Psoas muscle (tissue), 8 donors: ENCODE measurements around the gene ACSL4. TPM values are rescaled to one million over a fixed set of nuclear protein-coding genes. Genes with fewer than 3 reads are reported as not detected.
A peak's percentile ranks its signal among the peaks of the same experiment; 100 is the strongest.

Source experiments
- ATAC-seq, 4 donors: fragments of 200-7000 bp; cut with Tn5 transposase; one replicate each; pipeline ENCODE4 v1.9.1; 2020; ENCODE audit warnings: moderate library complexity in 3 of 4, mild to moderate bottlenecking in 2 of 4
- DNase-seq, 2 donors: peaks; one replicate each; pipeline ENCODE4 v3.0.0-alpha.2; 2020
- H3K27ac ChIP-seq: fragments of 200-600 bp; one replicate; pipeline ENCODE4 v1.8.0; 2022
- H3K27me3 ChIP-seq, 3 donors: fragments of 200-600 bp in 1 of 3; one replicate each; pipeline versions ENCODE4 v1.6.1 to v1.8.0; 2013 to 2022; ENCODE audit warnings: low read length in 2 of 3, mild to moderate bottlenecking in 2 of 3, moderate library complexity in 1 of 3; ENCODE audit not compliant: insufficient read depth in 3 of 3
- H3K36me3 ChIP-seq, 2 donors: fragments of 200-600 bp in 1 of 2; one replicate each; pipeline versions ENCODE4 v1.6.1 to v1.8.0; 2013 to 2022; ENCODE audit warnings: low read depth in 1 of 2, mild to moderate bottlenecking in 1 of 2, moderate library complexity in 1 of 2; ENCODE audit not compliant: insufficient read depth in 1 of 2
- H3K4me1 ChIP-seq: fragments of 200-600 bp; one replicate; pipeline ENCODE4 v1.8.0; 2022
- H3K4me3 ChIP-seq: fragments of 200-600 bp; one replicate; pipeline ENCODE4 v1.8.0; 2022; ENCODE audit warnings: mild to moderate bottlenecking
- H3K9me3 ChIP-seq: fragments of 200-600 bp; one replicate; pipeline ENCODE4 v1.8.0; 2022
- WGBS, 3 donors: extraction: QIAGEN DNeasy Blood & Tissue Kit; methylation state at CpG; one replicate each; pipeline versions ENCODE4 v1.1.6 to v1.1.7; 2013; 5-methylcytosine and 5-hydroxymethylcytosine counted together
- intact Hi-C, 2 donors: fragments of 100-400 bp; cut with DNase I; formaldehyde crosslinking; loops; one replicate each; pipeline versions ENCODE4 v1.11.0 to v1.14.2; 2022
- polyA plus RNA-seq, 3 donors: library from polyadenylated mRNA; stranded (reverse); fragments of 200-250 nt; gene quantifications; one replicate each; pipeline ENCODE4 v1.2.3, GENCODE V29; 2013
- total RNA-seq, 4 donors: library from RNA; stranded (reverse); fragmentation: NEBNext Ultra II Directional in 2 of 4; extraction: Animal tissue kit (Norgen Biotek cat#: 25700) in 2 of 4; gene quantifications; one replicate each; pipeline versions ENCODE4 v1.2.1 to v1.2.4, GENCODE V29; 2021 to 2023
- TF ChIP-seq, protein P1 (sequence below): fragments of 200-600 bp; IDR thresholded peaks from one replicate; pipeline ENCODE4 v1.8.0; 2022; ENCODE audit warnings: antibody characterized with exemption
- donor health status: healthy with polysubstance abuse.
- donor health status: DM: no; HTN: no; CAD: no; lungs with moderate emphysema.
- donor health status: Bipolar disorder and iron deficiency.
- donor health status: healthy.
- donor health status: DM: yes; HTN: yes; CAD: no.
- donor health status: DM: no; HTN: no; CAD: no.
- donor health status: DM: no; HTN: no; CAD: no.
- donor health status: DM: yes; HTN: yes; CAD: no.

ACSL4 gene
- total and polyA plus RNA-seq, 7 donors, result 16.4 to 36.0 (median 20.5) TPM

DNA sequence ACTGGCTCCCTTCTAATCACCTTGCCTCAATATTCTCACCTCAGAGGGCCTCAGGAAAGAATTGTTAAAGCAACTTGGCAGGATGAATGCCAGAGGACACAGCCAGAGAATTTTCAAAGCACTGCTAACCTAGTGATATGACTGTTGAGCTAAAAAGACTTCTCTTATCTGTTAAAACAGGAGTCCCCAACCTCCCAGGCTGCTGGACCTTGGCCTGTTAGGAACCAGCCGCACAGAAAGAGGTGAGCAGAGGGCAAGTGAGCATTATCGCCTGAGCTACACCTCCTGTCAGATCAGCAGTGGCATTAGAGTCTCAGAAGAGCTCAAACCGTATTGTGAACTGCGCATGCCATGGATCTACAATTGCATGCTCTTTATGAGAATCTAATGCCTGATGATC lies 106.4 kb downstream of the ACSL4 start:
- DNase-seq (no peak), ATAC-seq (no peak)
- H3K27me3 ChIP-seq, result peaks cover 0 to 26% (median 0%) of the 10 kb centered on the region in 3 donors
- H3K4me3 ChIP-seq, result no peak overlapping the region
- H3K27ac ChIP-seq, result no peak overlapping the region
- TF ChIP-seq, protein P1, sequence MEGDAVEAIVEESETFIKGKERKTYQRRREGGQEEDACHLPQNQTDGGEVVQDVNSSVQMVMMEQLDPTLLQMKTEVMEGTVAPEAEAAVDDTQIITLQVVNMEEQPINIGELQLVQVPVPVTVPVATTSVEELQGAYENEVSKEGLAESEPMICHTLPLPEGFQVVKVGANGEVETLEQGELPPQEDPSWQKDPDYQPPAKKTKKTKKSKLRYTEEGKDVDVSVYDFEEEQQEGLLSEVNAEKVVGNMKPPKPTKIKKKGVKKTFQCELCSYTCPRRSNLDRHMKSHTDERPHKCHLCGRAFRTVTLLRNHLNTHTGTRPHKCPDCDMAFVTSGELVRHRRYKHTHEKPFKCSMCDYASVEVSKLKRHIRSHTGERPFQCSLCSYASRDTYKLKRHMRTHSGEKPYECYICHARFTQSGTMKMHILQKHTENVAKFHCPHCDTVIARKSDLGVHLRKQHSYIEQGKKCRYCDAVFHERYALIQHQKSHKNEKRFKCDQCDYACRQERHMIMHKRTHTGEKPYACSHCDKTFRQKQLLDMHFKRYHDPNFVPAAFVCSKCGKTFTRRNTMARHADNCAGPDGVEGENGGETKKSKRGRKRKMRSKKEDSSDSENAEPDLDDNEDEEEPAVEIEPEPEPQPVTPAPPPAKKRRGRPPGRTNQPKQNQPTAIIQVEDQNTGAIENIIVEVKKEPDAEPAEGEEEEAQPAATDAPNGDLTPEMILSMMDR, result no peak
- no peaks in the 10 kb centered on the region for H3K9me3 ChIP-seq
- H3K36me3 ChIP-seq, result no peaks in the 10 kb centered on the region
- 85 to 98% (median 95%) methylated on average over 4 of the region's 4 CpGs for WGBS, 3 donors
- intact Hi-C loops, result no loop called here
- H3K4me1 ChIP-seq, result no peaks in the 10 kb centered on the region

DNA sequence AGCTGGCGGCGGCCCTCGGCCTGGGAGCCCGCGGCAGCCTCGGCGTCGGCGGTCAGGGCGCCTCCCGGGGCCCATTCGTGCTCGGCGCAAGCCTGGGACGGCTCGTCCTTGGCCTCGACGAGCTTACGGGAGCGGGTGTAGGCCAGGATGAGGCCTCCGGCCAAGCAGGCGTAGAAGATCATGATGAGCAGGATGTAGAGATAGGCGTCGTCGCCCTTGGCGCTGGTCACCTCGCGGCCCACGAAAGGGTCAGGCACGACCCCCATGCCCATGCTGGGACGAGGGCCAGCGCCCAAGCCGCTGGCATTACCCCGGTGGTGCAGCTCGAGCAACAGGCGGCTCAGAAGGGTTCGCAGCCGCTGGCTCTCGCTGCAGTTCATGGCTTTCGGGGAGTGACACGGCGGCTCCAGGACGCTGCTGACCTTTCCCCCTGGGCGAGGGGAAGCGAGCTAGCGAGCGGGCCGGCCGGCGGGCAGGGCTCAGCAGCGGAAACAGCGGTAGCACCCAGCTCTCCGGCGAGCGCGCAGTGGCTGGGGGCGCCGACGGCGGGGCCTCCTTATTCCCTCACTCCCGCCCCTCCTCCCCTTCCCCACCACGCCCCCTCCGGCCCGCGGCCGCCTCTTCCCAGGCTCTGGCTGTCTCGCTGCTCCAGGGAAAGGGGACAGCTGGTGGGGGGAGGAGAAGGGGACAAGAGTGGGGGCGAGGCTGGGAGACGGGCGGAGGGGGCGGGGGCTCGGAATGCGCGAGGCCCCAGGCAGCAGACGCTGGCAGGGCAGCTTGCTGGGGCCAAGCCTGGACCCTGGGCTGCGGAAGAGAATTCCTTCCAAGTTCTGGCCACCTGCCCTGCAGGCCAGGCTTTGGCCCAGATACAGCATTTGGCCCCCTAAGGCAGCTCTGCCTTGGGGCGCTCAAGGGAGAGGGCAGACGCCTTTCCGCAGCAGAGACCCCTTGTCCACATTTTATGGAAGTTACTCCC lies 108.1 kb downstream of the ACSL4 start, which contains the start of gene KCNE5:
Gene KCNE5, minus strand, starts transcription at position 532 of the 976 bp plus-strand sequence. Its CDS starts 152 bp downstream, at position 380.
- TF ChIP-seq, protein P1, result no peak
- intact Hi-C loops, result no loop called here
- H3K27ac ChIP-seq, result no peak within 1 kb of the TSS
- H3K4me3 ChIP-seq, result peak within 1 kb of the TSS; percentile 34
- no peaks in the 10 kb centered on the region for H3K4me1 ChIP-seq
- WGBS, 3 donors, result 23 to 44% (median 38%) methylated on average over 31 to 69 of the region's 79 CpGs
- H3K27me3 ChIP-seq, result peaks cover 0 to 22% (median 0%) of the 10 kb centered on the region in 3 donors
- no peaks in the 10 kb centered on the region for H3K9me3 ChIP-seq
- ATAC-seq (peak in 2 of 4 donors; percentile 17), DNase-seq (peak in 1 of 2 donors; percentile 41)
- no peaks in the 10 kb centered on the region for H3K36me3 ChIP-seq

DNA sequence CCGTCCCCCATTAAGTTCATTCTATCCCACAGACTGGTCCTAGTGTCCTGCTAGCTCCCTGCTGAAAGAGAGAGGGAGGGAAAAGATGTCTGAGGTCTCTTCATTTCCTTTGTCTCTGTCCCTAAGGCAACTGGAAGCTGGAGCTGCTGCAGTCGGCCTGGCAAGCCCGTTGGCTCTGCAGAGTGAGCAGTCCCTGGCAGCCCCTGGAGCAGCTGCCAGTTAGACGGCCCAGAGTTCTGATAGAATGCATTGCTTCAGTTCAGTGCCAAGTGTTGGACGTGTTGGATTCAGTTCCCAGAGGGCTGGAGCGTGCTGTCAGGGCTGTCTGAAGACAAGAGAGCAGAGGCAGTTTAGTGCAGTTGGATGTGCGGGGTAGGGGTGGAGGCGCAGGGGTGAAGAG lies 109.1 kb downstream of the ACSL4 start:
- no peaks in the 10 kb centered on the region for H3K36me3 ChIP-seq
- H3K27ac ChIP-seq, result no peak overlapping the region
- no peaks in the 10 kb centered on the region for H3K4me1 ChIP-seq
- DNase-seq (no peak), ATAC-seq (no peak)
- WGBS, 3 donors, result 53 to 57% (median 56%) methylated on average over 4 to 8 of the region's 8 CpGs
- no peak overlapping the region for H3K4me3 ChIP-seq
- TF ChIP-seq, protein P1, result no peak
- H3K27me3 ChIP-seq, result peaks cover 0 to 25% (median 0%) of the 10 kb centered on the region in 3 donors
- no peaks in the 10 kb centered on the region for H3K9me3 ChIP-seq
- intact Hi-C loops, result no loop called here

- Histone ChIP-seq H3K27me3 (peaks cover 0 to 39% (median 0%) of the 10 kb centered on the region in 3 donors), H3K9me3 (no peaks in the 10 kb centered on the region), H3K4me3 (no peak overlapping the region), H3K36me3 (no peaks in the 10 kb centered on the region), H3K27ac (no peak overlapping the region), H3K4me1 (no peaks in the 10 kb centered on the region)
- intact Hi-C loops, result no loop called here
- TF ChIP-seq, protein P1, result no peak
- no peak for ATAC-seq
- no peak for DNase-seq
- WGBS, 3 donors, result 37 to 75% (median 59%) methylated on average over 2 to 4 of the region's 4 CpGs
Observed at GRCh38 chrX:109622270-109622669, 110.8 kb downstream of the ACSL4 start.
